GM18507 (cell line): Measurements from ENCODE around the gene CXCR3.

Source experiments
- DNase-seq: peaks from one replicate; pipeline ENCODE4 v3.0.0; 2011; ENCODE audit warnings: low read depth; ENCODE audit not compliant: insufficient read length; ENCODE audit errors: extremely low spot score
- FAIRE-seq: peaks from 2 replicates; lab custom pipeline; 2011; peaks lifted over from hg19 to GRCh38; lab: Jason Lieb, UNC

The CXCR3 gene

GRCh38 chrX:71638409-71638808 lies 20.1 kb upstream of the CXCR3 start:
- DNase-seq (no peak), FAIRE-seq (no peak)

GRCh38 chrX:71637848-71638247 lies 19.5 kb upstream of the CXCR3 start:
- DNase-seq (no peak), FAIRE-seq (peak; percentile 86)

- FAIRE-seq, result no peak
Observed at GRCh38 chrX:71637253-71637618, 18.9 kb upstream of the CXCR3 start.

GRCh38 chrX:71636438-71637252 lies 18.3 kb upstream of the CXCR3 start:
- FAIRE-seq, result peak; percentile 75
- DNase-seq, result no peak

More at GRCh38 chrX:71637253-71637618, 18.9 kb upstream of the CXCR3 start:
- no peak for DNase-seq

- DNase-seq (no peak), FAIRE-seq (no peak)
Observed at GRCh38 chrX:71634366-71634765, 16.1 kb upstream of the CXCR3 start.

GRCh38 chrX:71632923-71633657 lies 14.8 kb upstream of the CXCR3 start:
- DNase-seq (no peak), FAIRE-seq (peak; percentile 81)

GRCh38 chrX:71629467-71629866 lies 11.2 kb upstream of the CXCR3 start:
- peak; percentile 92 for FAIRE-seq
- no peak for DNase-seq

GRCh38 chrX:71627588-71628404 lies 9.5 kb upstream of the CXCR3 start:
- FAIRE-seq (no peak), DNase-seq (no peak)

GRCh38 chrX:71626576-71626975 lies 8.3 kb upstream of the CXCR3 start:
- DNase-seq, result no peak
- FAIRE-seq, result no peak

GRCh38 chrX:71625471-71625870 lies 7.2 kb upstream of the CXCR3 start:
- no peak for FAIRE-seq
- no peak for DNase-seq

GRCh38 chrX:71623714-71624113 lies 5.4 kb upstream of the CXCR3 start:
- FAIRE-seq, result peak; percentile 69
- no peak for DNase-seq

GRCh38 chrX:71622576-71623450 lies 4.5 kb upstream of the CXCR3 start:
- FAIRE-seq, result peak; percentile 99
- no peak for DNase-seq

GRCh38 chrX:71622032-71622575 lies 3.8 kb upstream of the CXCR3 start:
- no peak for DNase-seq
- no peak for FAIRE-seq

- DNase-seq (no peak), FAIRE-seq (peak; percentile 60)
Observed at GRCh38 chrX:71621603-71622002, 3.3 kb upstream of the CXCR3 start.

- DNase-seq, result no peak
- no peak for FAIRE-seq
Observed at GRCh38 chrX:71619986-71620385, 1.7 kb upstream of the CXCR3 start.

- DNase-seq (no peak), FAIRE-seq (no peak)
Observed at GRCh38 chrX:71619193-71619592, 882 bp upstream of the CXCR3 start.

GRCh38 chrX:71618787-71619186 lies 476 bp upstream of the CXCR3 start:
- no peak for DNase-seq
- FAIRE-seq, result no peak

- FAIRE-seq (no peak), DNase-seq (no peak)
Observed at GRCh38 chrX:71617742-71618141, 569 bp downstream of the CXCR3 start.
